Endothelial cell of umbilical vein (primary cell): Measurements from ENCODE around the gene PHPT1. TPM values are rescaled to one million over a fixed set of nuclear protein-coding genes. Genes with fewer than 3 reads are reported as not detected.

Experiments
- BruUV-seq: library from RNA; stranded (reverse); fragments of 400-500 nt; replicated peaks from 2 replicates; lab custom pipeline; 2021; lab: Mats Ljungman, UMichigan
- CTCF ChIA-PET: fragments of 300-600, 350-600 bp; sonication (Branson Sonifier 250); formaldehyde crosslinking; loops from one replicate; lab custom pipeline; 2021; ENCODE audit warnings: antibody characterized with exemption, inconsistent platforms; lab: Charles Lee
- POLR2A ChIA-PET: fragments of 300-600, 350-600 bp; sonication (Branson Sonifier 250); formaldehyde crosslinking; loops from one replicate; lab custom pipeline; 2021; ENCODE audit warnings: antibody characterized with exemption, inconsistent platforms; lab: Charles Lee
- DNase-seq: peaks from one replicate; pipeline ENCODE4 v3.0.0-alpha.2; 2011; ENCODE audit warnings: low read depth, low spot score
- FAIRE-seq: peaks from 2 replicates; lab custom pipeline; 2011; peaks lifted over from hg19 to GRCh38; lab: Jason Lieb, UNC
- H2AFZ ChIP-seq: 2 replicates; pipeline ENCODE4 v1.6.0; 2012; ENCODE audit warnings: low read depth, low read length, control low read depth, inconsistent platforms
- H3K27ac ChIP-seq: 2 replicates; pipeline ENCODE4 v1.5.1; 2011; ENCODE audit warnings: low read depth, mild to moderate bottlenecking, control low read depth, low read length, moderate library complexity; ENCODE audit not compliant: insufficient read depth
- H3K27me3 ChIP-seq, 2 experiments: 2 replicates each; pipeline versions ENCODE4 v1.6.0 to v1.6.1; 2011; ENCODE audit warnings: low read length in 2 of 2, mixed read lengths in 1 of 2; ENCODE audit not compliant: control insufficient read depth in 2 of 2, insufficient read depth in 2 of 2
- H3K36me3 ChIP-seq, 2 experiments: 2 replicates in 1 of 2; 3 replicates in 1 of 2; pipeline ENCODE4 v1.5.1; 2011; ENCODE audit warnings: low read length in 2 of 2, mild to moderate bottlenecking in 1 of 2, moderate library complexity in 1 of 2; ENCODE audit not compliant: control insufficient read depth in 2 of 2, insufficient read depth in 2 of 2; ENCODE audit errors: extremely low read depth in 1 of 2
- H3K4me1 ChIP-seq: 3 replicates; pipeline ENCODE4 v1.5.1; 2011; ENCODE audit warnings: mild to moderate bottlenecking, low read length; ENCODE audit not compliant: control insufficient read depth, insufficient read depth; ENCODE audit errors: extremely low read depth
- H3K4me2 ChIP-seq: 2 replicates; pipeline ENCODE4 v1.6.1; 2011; ENCODE audit warnings: low read length, control low read depth, mixed read lengths; ENCODE audit not compliant: insufficient read depth
- H3K4me3 ChIP-seq, 3 experiments: fragments of 200-600 bp in 1 of 3; sonication (generic), shearing (Covaris generic) in 1 of 3; replicated peaks in 1 of 3; 2 replicates each; pipeline ENCODE4 v1.5.1; 2011 to 2016; ENCODE audit warnings: control low read depth in 3 of 3, low read length in 3 of 3, mild to moderate bottlenecking in 2 of 3, inconsistent platforms in 1 of 3, low read depth in 1 of 3, moderate library complexity in 1 of 3; ENCODE audit not compliant: insufficient read depth in 1 of 3
- H3K79me2 ChIP-seq: 2 replicates; pipeline ENCODE4 v1.6.0; 2012; ENCODE audit warnings: low read length, inconsistent platforms; ENCODE audit not compliant: control insufficient read depth, insufficient read depth
- H3K9ac ChIP-seq: replicated peaks from 2 replicates; pipeline ENCODE3; 2011; ENCODE audit warnings: low read length, control low read depth; ENCODE audit not compliant: insufficient read depth; ENCODE audit errors: extremely low read depth
- H3K9me1 ChIP-seq: replicated peaks from 3 replicates; pipeline ENCODE4 v1.6.0; 2011; ENCODE audit warnings: mild to moderate bottlenecking, low read length; ENCODE audit not compliant: control insufficient read depth, insufficient read depth; ENCODE audit errors: extremely low read depth
- H3K9me3 ChIP-seq: replicated peaks from 2 replicates; pipeline ENCODE4 v1.5.1; 2012; ENCODE audit warnings: low read length, inconsistent platforms; ENCODE audit not compliant: control insufficient read depth, insufficient read depth
- H4K20me1 ChIP-seq: replicated peaks from 2 replicates; pipeline ENCODE3; 2011; ENCODE audit warnings: mild to moderate bottlenecking, low read length; ENCODE audit not compliant: control insufficient read depth, insufficient read depth; ENCODE audit errors: extremely low read depth
- EZH2 ChIP-seq: IDR thresholded peaks from 2 replicates; pipeline ENCODE4 v1.6.1; 2012; ENCODE audit warnings: borderline replicate concordance, low read depth, mild to moderate bottlenecking, moderate library complexity, low read length, inconsistent platforms; ENCODE audit not compliant: severe bottlenecking
- FOS ChIP-seq: IDR thresholded peaks from 2 replicates; pipeline ENCODE4 v1.6.1; 2011; ENCODE audit warnings: mild to moderate bottlenecking, low read length, moderate library complexity, borderline replicate concordance; ENCODE audit not compliant: insufficient read depth
- GATA2 ChIP-seq: IDR thresholded peaks from 2 replicates; pipeline ENCODE4 v1.7.0; 2011; ENCODE audit warnings: low read depth, mild to moderate bottlenecking, moderate library complexity, mixed read lengths, low read length; ENCODE audit not compliant: insufficient read length, insufficient read depth
- JUN ChIP-seq: IDR thresholded peaks from 2 replicates; pipeline ENCODE4 v1.6.1; 2011; ENCODE audit warnings: borderline replicate concordance, low read depth; ENCODE audit not compliant: insufficient read length, insufficient read depth
- MAX ChIP-seq: IDR thresholded peaks from 2 replicates; pipeline ENCODE4 v1.6.1; 2011; ENCODE audit not compliant: insufficient read depth, insufficient read length
- MYC ChIP-seq: IDR thresholded peaks from one replicate; pipeline ENCODE4 v1.6.1; 2011; ENCODE audit warnings: mild to moderate bottlenecking, low read depth, low read length
- POLR2A ChIP-seq: IDR thresholded peaks from 2 replicates; pipeline ENCODE4 v1.6.1; 2012; ENCODE audit warnings: low read depth, mild to moderate bottlenecking, control low read depth, low read length
- POLR2AphosphoS5 ChIP-seq: IDR thresholded peaks from 2 replicates; pipeline ENCODE4 v1.6.1; 2012; ENCODE audit warnings: low read depth, mild to moderate bottlenecking, control low read depth, low read length, moderate library complexity; ENCODE audit not compliant: insufficient read depth
- dilution Hi-C: fragments of 300-500 bp; cut with MboI; formaldehyde crosslinking; loops from one replicate; pipeline ENCODE4 v1.15.0; 2019; ENCODE audit warnings: low sequenced_read_pairs; ENCODE audit not compliant: extremely low pct_ligation_motif_present
- intact Hi-C: fragments of 100-400 bp; cut with micrococcal nuclease; formaldehyde crosslinking; loops from one replicate; pipeline ENCODE4 v1.10.0; 2022
- polyA plus RNA-seq, 4 experiments: library from polyadenylated mRNA; depleted of rRNA in 3 of 4; stranded (reverse) in 3 of 4; unstranded in 1 of 4; fragments of >200 nt; gene quantifications; 2 replicates each; pipeline versions ENCODE4 v1.2.1 to v1.2.3, GENCODE V29; 2011 to 2012; ENCODE audit warnings: missing spikeins in 1 of 4
- total RNA-seq: library from RNA; stranded (reverse); gene quantifications from 2 replicates; pipeline ENCODE4 v1.2.3, GENCODE V29; 2021
- TF ChIP-seq, protein P1 (sequence below), 2 donors: IDR thresholded peaks; 1 replicate in 1 of 2; 2 replicates in 1 of 2; pipeline ENCODE4 v1.5.1; 2011; ENCODE audit warnings: low read length in 2 of 2, mild to moderate bottlenecking in 2 of 2, moderate library complexity in 2 of 2, control low read depth in 1 of 2, inconsistent platforms in 1 of 2, low read depth in 1 of 2; ENCODE audit not compliant: insufficient read depth in 1 of 2; ENCODE audit errors: extremely low read depth in 1 of 2

Gene PHPT1
- total and polyA plus RNA-seq, 2 donors (not counting 3 experiments of a cell fraction or from before 2014, with no cell fraction given), result 139 to 319 TPM

DNA sequence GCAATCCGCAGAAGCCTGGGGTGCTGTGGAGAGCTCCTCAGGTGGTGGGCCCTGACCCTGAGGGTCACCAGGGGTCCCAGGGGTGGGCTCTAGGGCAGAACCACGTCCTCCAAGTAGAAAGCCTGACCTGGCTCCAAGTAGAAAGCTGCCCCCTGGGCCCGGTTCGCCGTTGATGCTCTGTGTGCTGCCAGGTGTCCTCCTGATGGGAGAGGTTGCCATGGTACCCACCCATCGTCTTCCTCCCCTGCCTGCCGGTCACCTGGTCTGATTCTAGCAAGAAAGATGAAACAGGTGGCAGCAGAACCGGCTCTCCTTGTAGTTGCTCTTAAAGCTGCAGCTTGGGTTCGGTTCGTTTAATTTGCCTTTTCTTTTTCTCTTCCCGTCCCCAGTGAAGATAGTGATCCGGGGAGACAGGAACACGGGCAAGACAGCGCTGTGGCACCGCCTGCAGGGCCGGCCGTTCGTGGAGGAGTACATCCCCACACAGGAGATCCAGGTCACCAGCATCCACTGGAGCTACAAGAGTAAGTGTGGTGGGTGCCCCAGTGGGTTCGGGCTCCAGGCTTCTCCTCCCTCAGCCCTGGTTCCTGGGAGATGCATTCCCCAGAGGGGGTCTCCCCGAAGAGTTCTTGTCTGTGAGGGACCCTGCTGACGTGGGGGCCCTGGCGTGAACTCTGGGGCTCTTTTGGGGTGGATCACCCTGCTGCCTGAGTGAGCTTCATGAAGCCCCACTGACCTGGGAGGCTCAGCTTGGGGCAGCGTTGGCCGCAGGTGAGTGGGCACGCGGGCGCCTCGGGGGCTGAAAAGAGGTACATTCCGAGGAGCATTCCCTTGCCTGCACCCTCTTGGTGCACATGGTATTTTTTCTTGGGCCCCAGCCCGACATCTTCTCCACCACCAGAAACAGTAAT is 25.8 kb upstream of the PHPT1 start:
- intact Hi-C loops, result no loop called here
- ChIA-PET CTCF (interaction anchor here (1.7 kb wide), 1 partner anchor 18 kb away, joined by 6 read pairs; the partner anchor contains the start of gene AJM1), POLR2A (no interaction called here)
- no peak overlapping the region for H2AFZ ChIP-seq
- no peaks in the 10 kb centered on the region for H3K9me3 ChIP-seq
- H3K27me3 ChIP-seq, result no peaks in the 10 kb centered on the region
- no TSS peak for BruUV-seq
- peaks cover 6% of the 10 kb centered on the region for H3K4me1 ChIP-seq
- no peak overlapping the region for H3K4me2 ChIP-seq
- no peaks in the 10 kb centered on the region for H3K9me1 ChIP-seq
- TF ChIP-seq MYC, result no peak
- TF ChIP-seq MAX, result no peak
- TF ChIP-seq EZH2, result no peak
- no peak for TF ChIP-seq JUN
- no peak for TF ChIP-seq FOS
- TF ChIP-seq POLR2AphosphoS5, result no peak
- TF ChIP-seq GATA2, result no peak
- TF ChIP-seq POLR2A, result no peak
- TF ChIP-seq, protein P1, sequence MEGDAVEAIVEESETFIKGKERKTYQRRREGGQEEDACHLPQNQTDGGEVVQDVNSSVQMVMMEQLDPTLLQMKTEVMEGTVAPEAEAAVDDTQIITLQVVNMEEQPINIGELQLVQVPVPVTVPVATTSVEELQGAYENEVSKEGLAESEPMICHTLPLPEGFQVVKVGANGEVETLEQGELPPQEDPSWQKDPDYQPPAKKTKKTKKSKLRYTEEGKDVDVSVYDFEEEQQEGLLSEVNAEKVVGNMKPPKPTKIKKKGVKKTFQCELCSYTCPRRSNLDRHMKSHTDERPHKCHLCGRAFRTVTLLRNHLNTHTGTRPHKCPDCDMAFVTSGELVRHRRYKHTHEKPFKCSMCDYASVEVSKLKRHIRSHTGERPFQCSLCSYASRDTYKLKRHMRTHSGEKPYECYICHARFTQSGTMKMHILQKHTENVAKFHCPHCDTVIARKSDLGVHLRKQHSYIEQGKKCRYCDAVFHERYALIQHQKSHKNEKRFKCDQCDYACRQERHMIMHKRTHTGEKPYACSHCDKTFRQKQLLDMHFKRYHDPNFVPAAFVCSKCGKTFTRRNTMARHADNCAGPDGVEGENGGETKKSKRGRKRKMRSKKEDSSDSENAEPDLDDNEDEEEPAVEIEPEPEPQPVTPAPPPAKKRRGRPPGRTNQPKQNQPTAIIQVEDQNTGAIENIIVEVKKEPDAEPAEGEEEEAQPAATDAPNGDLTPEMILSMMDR (IDR thresholded peaks at IDR 0.05; ENCODE audit: extremely low read depth in 1 of 2, insufficient read depth in 1 of 2, low read depth in 1 of 2, low read length in 2 of 2), result no peak
- H3K79me2 ChIP-seq, result peaks cover 13% of the 10 kb centered on the region
- DNase-seq (no peak), FAIRE-seq (no peak)
- peaks cover 6 to 27% of the 10 kb centered on the region in 2 experiments for H3K36me3 ChIP-seq
- H3K9ac ChIP-seq, result no peak overlapping the region
- no peak overlapping the region for H3K27ac ChIP-seq
- no peak overlapping the region for H3K4me3 ChIP-seq
- H4K20me1 ChIP-seq, result no peaks in the 10 kb centered on the region
- dilution Hi-C loops, result loop anchor here (25.0 kb wide), 1 partner anchor 114 kb away; the partner anchor contains the start of genes C8G and FBXW5
